ENCODE data around the gene IQSEC1. TPM values are rescaled to one million over a fixed set of nuclear protein-coding genes. Genes with fewer than 3 reads are reported as not detected.

IQSEC1 gene
- total and polyA plus RNA-seq, 2 of the 8 experiments (the other 6 are each of a cell fraction or from before 2014, with no cell fraction given): 6.8 to 28.8 TPM

DNA sequence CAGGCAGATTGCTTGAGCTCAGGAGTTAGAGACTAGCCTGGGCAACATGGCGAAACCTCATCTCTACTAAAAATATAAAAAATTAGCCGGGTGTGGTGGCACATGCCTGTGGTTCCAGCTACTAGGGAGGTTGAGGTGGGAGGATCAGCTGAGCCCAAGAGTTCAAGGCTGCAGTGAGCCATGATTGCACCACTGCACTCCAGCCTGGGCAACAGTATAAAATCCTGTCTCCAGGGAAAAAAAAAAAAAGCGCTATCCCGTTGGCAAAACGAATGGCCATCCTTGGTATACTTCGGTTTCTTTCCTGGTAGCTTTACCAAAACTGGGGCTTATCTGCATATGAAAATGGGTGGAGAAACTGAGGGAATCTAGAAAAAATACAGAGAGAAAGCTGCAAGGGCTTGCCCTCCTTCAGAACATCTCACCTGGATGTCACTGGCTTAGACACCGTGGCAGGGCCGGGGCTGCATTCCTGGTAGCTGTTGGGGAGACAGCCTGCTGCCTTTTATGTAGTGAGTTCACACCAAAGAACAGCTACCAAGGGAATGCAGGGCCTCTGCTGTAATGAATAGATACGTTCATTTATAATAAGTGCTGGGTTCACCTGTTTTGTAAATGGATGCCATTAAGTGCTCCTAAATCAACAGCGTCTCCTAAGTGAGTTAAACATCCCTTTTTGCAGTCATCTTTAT is 96.0 kb downstream of the IQSEC1 start:
- Histone ChIP-seq H4K8ac (ENCODE audit: extremely low read depth, insufficient read depth, low read length) (no peak overlapping the region), H2BK120ac (replicated peaks; ENCODE audit: low read depth, low read length) (no peak overlapping the region), H4K5ac (ENCODE audit: insufficient read length, low read depth, low read length) (no peak overlapping the region), H2BK12ac (ENCODE audit: low read depth, low read length) (no peak overlapping the region), H3K56ac (replicated peaks; ENCODE audit: insufficient read length, low read depth, low read length) (no peak overlapping the region), H3K27me3 (replicated peaks in 1 of 4; ENCODE audit: control insufficient read depth in 3 of 4, extremely low read depth in 1 of 4, insufficient read depth in 3 of 4, low read length in 3 of 4) (no peaks in the 10 kb centered on the region), H3K18ac (ENCODE audit: extremely low read depth, low read length) (no peak overlapping the region), H3K14ac (ENCODE audit: insufficient read length) (no peak overlapping the region), H2AK5ac (ENCODE audit: low read depth, low read length) (no peak overlapping the region), H3K79me1 (ENCODE audit: low read depth, low read length) (peaks cover 4% of the 10 kb centered on the region; the same call in 1 of the 2 replicates), H2BK15ac (ENCODE audit: low read length) (no peak overlapping the region), H3K79me2 (ENCODE audit: control insufficient read depth in 1 of 2, insufficient read depth in 2 of 2, low read length in 2 of 2) (no peaks in the 10 kb centered on the region), H3K36me3 (ENCODE audit: control insufficient read depth in 2 of 4, insufficient read depth in 4 of 4, low read length in 3 of 4) (no peaks in the 10 kb centered on the region), H3K4me3 (ENCODE audit: extremely low read depth in 1 of 4, insufficient read depth in 2 of 4, low read depth in 3 of 4, low read length in 4 of 4) (no peak overlapping the region), H3K23me2 (ENCODE audit: low read depth, low read length) (no peaks in the 10 kb centered on the region), H3K4me2 (ENCODE audit: insufficient read depth in 1 of 2, low read depth in 2 of 2, low read length in 2 of 2) (peak overlapping the region; percentile 21 to 27; a peak in 2 of 4 replicates), H4K20me1 (replicated peaks in 1 of 2; ENCODE audit: control insufficient read depth in 1 of 2, insufficient read depth in 2 of 2, low read length in 2 of 2) (peaks cover 7 to 8% of the 10 kb centered on the region in 2 experiments), H3K23ac (ENCODE audit: insufficient read length) (no peak overlapping the region), H2BK5ac (ENCODE audit: low read depth, low read length) (no peak overlapping the region), H4K91ac (replicated peaks; ENCODE audit: insufficient read length, low read length) (no peak overlapping the region), H3K9ac (replicated peaks in 1 of 4; ENCODE audit: extremely low read depth in 1 of 4, low read depth in 3 of 4, low read length in 3 of 4) (no peak overlapping the region), H2AFZ (ENCODE audit: low read length) (no peak overlapping the region), H3K4ac (replicated peaks; ENCODE audit: insufficient read length, low read depth, low read length) (no peak overlapping the region), H3K9me3 (ENCODE audit: insufficient read depth in 2 of 2, low read depth in 1 of 2, low read length in 1 of 2) (no peaks in the 10 kb centered on the region), H2BK20ac (ENCODE audit: low read length) (no peak overlapping the region), H3K4me1 (replicated peaks in 1 of 4; ENCODE audit: control insufficient read depth in 3 of 4, insufficient read depth in 4 of 4, low read length in 3 of 4) (peaks cover 3 to 17% (median 12%) of the 10 kb centered on the region in 4 experiments; a peak in 6 of 7 replicates), H3K27ac (ENCODE audit: low read depth, low read length) (no peak overlapping the region)
- DNase-seq (ENCODE audit: low read depth in 1 of 2, low spot score in 2 of 2) (no peak), FAIRE-seq (no peak)
- POLR2A ChIA-PET (ENCODE audit: partially characterized antibody): interaction anchor here (1.0 to 1.4 kb wide), 4 partner anchors 15 to 76 kb away, joined by 3 to 4 read pairs (median 3); no protein-coding TSS in a partner anchor
- CTCF ChIA-PET (ENCODE audit: partially characterized antibody): interaction anchor here (0.6 to 25.8 kb wide), 6 partner anchors 8 to 329 kb away, joined by 3 to 267 read pairs (median 4); no protein-coding TSS in a partner anchor
- TF ChIP-seq SP1 (IDR thresholded peaks at IDR 0.05; ENCODE audit: low read depth, low read length) (no peak), TEAD4 (IDR thresholded peaks at IDR 0.05; ENCODE audit: low read depth, low read length) (0 out of 2 replicates have a peak, but pooled peaks have one; percentile 22)
- 88% methylated on average over 10 of the region's 10 CpGs; no CpG with 5 or more reads in 1 of the 2 experiments for WGBS, 2 experiments (ENCODE audit: extremely low coverage in 1 of 2, insufficient coverage in 1 of 2, insufficient read length in 1 of 2, insufficient replicate concordance in 2 of 2, low coverage in 1 of 2, low lambda C conversion rate in 2 of 2, missing lambda C conversion rate in 1 of 2)
